Measurements from ENCODE around the gene CHMP5.

CHMP5 gene

GRCh38 chr9:33230756-33231622 lies 33.9 kb upstream of the CHMP5 start:
- Histone ChIP-seq H3K9me3 (no peaks in the 10 kb centered on the region), H3K4me3 (ENCODE audit: low read depth, low read length) (no peak overlapping the region), H3K36me3 (no peaks in the 10 kb centered on the region), H3K4me1 (no peaks in the 10 kb centered on the region), H3K27me3 (no peaks in the 10 kb centered on the region)
- no peak for DNase-seq
- TF ChIP-seq CTCF (IDR thresholded peaks at IDR 0.05; ENCODE audit: low read depth, low read length) = no peak

DNA sequence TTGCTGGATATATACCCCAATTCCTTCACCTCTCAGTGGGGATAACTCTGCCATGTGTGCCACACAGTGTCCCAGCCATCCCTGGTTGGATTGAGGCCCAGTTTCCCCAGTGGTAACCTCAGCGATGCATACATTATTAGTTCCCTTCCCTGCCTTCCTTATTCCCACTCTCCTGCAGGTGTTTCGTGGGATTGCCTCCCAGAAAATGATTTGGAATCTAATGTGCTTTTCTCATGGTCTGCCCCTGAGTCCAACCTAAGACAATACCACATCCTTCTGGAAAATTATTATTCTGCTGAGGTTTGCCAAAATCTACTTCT lies 33.3 kb upstream of the CHMP5 start:
- Histone ChIP-seq H3K9me3 (no peaks in the 10 kb centered on the region), H3K4me3 (ENCODE audit: low read depth, low read length) (no peak overlapping the region), H3K4me1 (no peaks in the 10 kb centered on the region), H3K36me3 (no peaks in the 10 kb centered on the region), H3K27me3 (no peaks in the 10 kb centered on the region)
- DNase-seq = no peak
- no peak for TF ChIP-seq CTCF (IDR thresholded peaks at IDR 0.05; ENCODE audit: low read depth, low read length)

DNA sequence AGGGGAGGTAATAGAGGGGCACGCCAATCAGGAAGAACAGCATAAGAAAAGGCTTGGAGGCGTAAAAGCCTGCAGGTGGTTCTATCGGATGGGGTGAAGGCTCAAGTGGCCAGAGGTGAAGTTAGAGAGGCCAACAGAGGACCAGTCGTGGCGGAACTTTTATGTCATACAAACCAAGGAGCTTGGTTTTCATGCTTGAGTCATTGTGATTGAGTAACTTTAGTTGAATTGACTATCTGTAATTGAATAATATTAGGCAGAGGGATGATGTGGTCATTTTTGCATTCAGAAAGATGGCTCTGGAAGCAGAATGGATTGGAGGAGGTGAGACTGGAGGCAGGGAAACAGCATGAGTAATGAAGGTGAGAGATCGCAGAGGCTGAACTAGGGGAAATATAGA lies 32.0 kb upstream of the CHMP5 start:
- H3K4me1 ChIP-seq = no peaks in the 10 kb centered on the region
- no peaks in the 10 kb centered on the region for H3K27me3 ChIP-seq
- H3K4me3 ChIP-seq (ENCODE audit: low read depth, low read length) = no peak overlapping the region
- no peak for DNase-seq
- H3K36me3 ChIP-seq = no peaks in the 10 kb centered on the region
- no peaks in the 10 kb centered on the region for H3K9me3 ChIP-seq
- TF ChIP-seq CTCF (IDR thresholded peaks at IDR 0.05; ENCODE audit: low read depth, low read length) = no peak

- no peak overlapping the region for H3K4me3 ChIP-seq (ENCODE audit: low read depth, low read length)
- no peaks in the 10 kb centered on the region for H3K4me1 ChIP-seq
- DNase-seq = peak; percentile 33
- no peaks in the 10 kb centered on the region for H3K36me3 ChIP-seq
- H3K27me3 ChIP-seq = no peaks in the 10 kb centered on the region
- TF ChIP-seq CTCF (IDR thresholded peaks at IDR 0.05; ENCODE audit: low read depth, low read length) = no peak
- no peaks in the 10 kb centered on the region for H3K9me3 ChIP-seq
Observed at GRCh38 chr9:33233626-33234342, 31.1 kb upstream of the CHMP5 start.

GRCh38 chr9:33234511-33235467 lies 30.1 kb upstream of the CHMP5 start:
- Histone ChIP-seq H3K27me3 (no peaks in the 10 kb centered on the region), H3K4me1 (peaks cover 1% of the 10 kb centered on the region), H3K36me3 (no peaks in the 10 kb centered on the region), H3K4me3 (ENCODE audit: low read depth, low read length) (no peak overlapping the region), H3K9me3 (no peaks in the 10 kb centered on the region)
- no peak for DNase-seq
- TF ChIP-seq CTCF (IDR thresholded peaks at IDR 0.05; ENCODE audit: low read depth, low read length) = no peak
